Ishikawa (cell line): ENCODE results near the gene TRIOBP.

ENCODE experiments used
- REST ChIP-seq: IDR thresholded peaks from 2 replicates; pipeline ENCODE4 v1.6.1; 2012; ENCODE audit warnings: low read depth, mild to moderate bottlenecking
- YY1 ChIP-seq: IDR thresholded peaks from 2 replicates; pipeline ENCODE4 v1.6.1; 2012; ENCODE audit warnings: low read depth

- TF ChIP-seq YY1: no peak
- no peak for TF ChIP-seq REST
These were observed 37.0 kb downstream of the TRIOBP start for GRCh38 chr22:37733625-37734401.
